Stomach smooth muscle (tissue), 2 donors: Measurements from ENCODE around the gene ACYP2.
"Not testable (repeated sequence)": the region's sequence is repeated elsewhere in the genome, so short reads cannot be mapped to it uniquely, and the experiment has no call there.

Source experiments
- H3K27ac ChIP-seq: one replicate; pipeline ENCODE4 v1.7.0; 2013; ENCODE audit warnings: mild to moderate bottlenecking, low read length, inconsistent platforms
- H3K27me3 ChIP-seq, 2 donors: one replicate each; pipeline ENCODE4 v1.7.0; 2013; ENCODE audit warnings: low read length in 2 of 2; ENCODE audit not compliant: insufficient read depth in 2 of 2, control insufficient read depth in 1 of 2
- H3K36me3 ChIP-seq, 2 donors: one replicate each; pipeline ENCODE4 v1.7.0; 2013; ENCODE audit warnings: low read length in 2 of 2; ENCODE audit not compliant: control insufficient read depth in 2 of 2, insufficient read depth in 2 of 2
- H3K4me1 ChIP-seq: one replicate; pipeline ENCODE4 v1.7.0; 2013; ENCODE audit warnings: low read length; ENCODE audit not compliant: control insufficient read depth, insufficient read depth
- H3K4me3 ChIP-seq, 2 donors: one replicate each; pipeline ENCODE4 v1.7.0; 2013; ENCODE audit warnings: low read length in 2 of 2
- H3K9ac ChIP-seq, 2 donors: one replicate each; pipeline ENCODE4 v1.7.0; 2013; ENCODE audit warnings: low read length in 2 of 2, mild to moderate bottlenecking in 1 of 2
- H3K9me3 ChIP-seq, 2 donors: one replicate each; pipeline ENCODE4 v1.7.0; 2013; ENCODE audit warnings: low read length in 2 of 2; ENCODE audit not compliant: control insufficient read depth in 2 of 2
- donor health status: healthy.
- donor health status: Pancreatic carcinoma.

Gene ACYP2

GRCh38 chr2:54271189-54271588 lies 155.8 kb downstream of the ACYP2 start:
- Histone ChIP-seq H3K27me3 (no peaks in the 10 kb centered on the region), H3K4me1 (no peaks in the 10 kb centered on the region), H3K27ac (no peak overlapping the region), H3K9ac (no peak overlapping the region), H3K36me3 (no peaks in the 10 kb centered on the region), H3K4me3 (no peak overlapping the region), H3K9me3 (no peaks in the 10 kb centered on the region)

GRCh38 chr2:54271843-54272627 lies 156.6 kb downstream of the ACYP2 start:
- Histone ChIP-seq H3K4me1 (no peaks in the 10 kb centered on the region), H3K27me3 (no peaks in the 10 kb centered on the region), H3K36me3 (no peaks in the 10 kb centered on the region), H3K9me3 (no peaks in the 10 kb centered on the region), H3K9ac (no peak overlapping the region), H3K4me3 (no peak overlapping the region), H3K27ac (no peak overlapping the region)

- H3K36me3 ChIP-seq: no peaks in the 10 kb centered on the region
- no peaks in the 10 kb centered on the region for H3K27me3 ChIP-seq
- no peak overlapping the region for H3K9ac ChIP-seq
- no peaks in the 10 kb centered on the region for H3K4me1 ChIP-seq
- H3K9me3 ChIP-seq: no peaks in the 10 kb centered on the region
- H3K4me3 ChIP-seq: no peak overlapping the region
- no peak overlapping the region for H3K27ac ChIP-seq
These were observed 159.4 kb downstream of the ACYP2 start for GRCh38 chr2:54274781-54275242.

- Histone ChIP-seq H3K27ac (no peak overlapping the region), H3K4me1 (no peaks in the 10 kb centered on the region), H3K9me3 (no peaks in the 10 kb centered on the region), H3K9ac (no peak overlapping the region), H3K4me3 (no peak overlapping the region), H3K36me3 (no peaks in the 10 kb centered on the region), H3K27me3 (no peaks in the 10 kb centered on the region)
These were observed 160.1 kb downstream of the ACYP2 start for GRCh38 chr2:54275541-54275940.

GRCh38 chr2:54279385-54279784 lies 164.0 kb downstream of the ACYP2 start:
- Histone ChIP-seq H3K9me3 (no peaks in the 10 kb centered on the region), H3K4me3 (no peak overlapping the region), H3K4me1 (no peaks in the 10 kb centered on the region), H3K36me3 (no peaks in the 10 kb centered on the region), H3K9ac (no peak overlapping the region), H3K27me3 (no peaks in the 10 kb centered on the region), H3K27ac (no peak overlapping the region)

- Histone ChIP-seq H3K36me3 (no peaks in the 10 kb centered on the region), H3K27me3 (no peaks in the 10 kb centered on the region), H3K9ac (no peak overlapping the region), H3K4me1 (peaks cover 3% of the 10 kb centered on the region), H3K4me3 (no peak overlapping the region), H3K9me3 (no peaks in the 10 kb centered on the region), H3K27ac (no peak overlapping the region)
These were observed 169.4 kb downstream of the ACYP2 start for GRCh38 chr2:54284826-54285225.

- no peaks in the 10 kb centered on the region for H3K9me3 ChIP-seq
- peaks cover 3% of the 10 kb centered on the region for H3K4me1 ChIP-seq
- H3K4me3 ChIP-seq: no peak overlapping the region
- no peak overlapping the region for H3K27ac ChIP-seq
- no peaks in the 10 kb centered on the region for H3K27me3 ChIP-seq
- H3K9ac ChIP-seq: no peak overlapping the region
- no peaks in the 10 kb centered on the region for H3K36me3 ChIP-seq
These were observed 170.0 kb downstream of the ACYP2 start for GRCh38 chr2:54285451-54285850.

- Histone ChIP-seq H3K4me3 (no peak overlapping the region), H3K27me3 (no peaks in the 10 kb centered on the region), H3K9ac (no peak overlapping the region), H3K36me3 (no peaks in the 10 kb centered on the region), H3K27ac (peak overlapping the region; percentile 41), H3K9me3 (no peaks in the 10 kb centered on the region), H3K4me1 (peaks cover 3% of the 10 kb centered on the region)
These were observed 172.1 kb downstream of the ACYP2 start for GRCh38 chr2:54287532-54287931.

- no peak overlapping the region for H3K27ac ChIP-seq
- H3K4me3 ChIP-seq: no peak overlapping the region
- no peaks in the 10 kb centered on the region for H3K36me3 ChIP-seq
- H3K9me3 ChIP-seq: no peaks in the 10 kb centered on the region
- no peak overlapping the region for H3K9ac ChIP-seq
- no peaks in the 10 kb centered on the region for H3K27me3 ChIP-seq
- peaks cover 3% of the 10 kb centered on the region for H3K4me1 ChIP-seq
These were observed 174.5 kb downstream of the ACYP2 start for GRCh38 chr2:54289917-54290316.

- no peak overlapping the region for H3K27ac ChIP-seq
- peaks cover 3% of the 10 kb centered on the region for H3K4me1 ChIP-seq
- no peaks in the 10 kb centered on the region for H3K27me3 ChIP-seq
- no peak overlapping the region for H3K9ac ChIP-seq
- no peaks in the 10 kb centered on the region for H3K36me3 ChIP-seq
- no peak overlapping the region for H3K4me3 ChIP-seq
- no peaks in the 10 kb centered on the region for H3K9me3 ChIP-seq
These were observed 175.1 kb downstream of the ACYP2 start for GRCh38 chr2:54290356-54291025.

GRCh38 chr2:54294665-54295064 lies 179.2 kb downstream of the ACYP2 start:
- H3K36me3 ChIP-seq, H3K27ac ChIP-seq, H3K4me1 ChIP-seq, H3K9ac ChIP-seq, H3K4me3 ChIP-seq, H3K27me3 ChIP-seq, H3K9me3 ChIP-seq: not testable (repeated sequence)
